Measurements from ENCODE around the gene GPR34.
"Not testable (repeated sequence)": the region's sequence is repeated elsewhere in the genome, so short reads cannot be mapped to it uniquely, and the experiment has no call there.

Gene GPR34

GRCh38 chrX:41693024-41693423 lies 4.3 kb downstream of the GPR34 start:
- no peak for DNase-seq (ENCODE audit: low read depth, low spot score)

- no peak for DNase-seq (ENCODE audit: low read depth, low spot score)
These were observed 6.7 kb downstream of the GPR34 start for GRCh38 chrX:41695426-41695825.

- DNase-seq (ENCODE audit: low read depth, low spot score), result no peak
These were observed 14.8 kb downstream of the GPR34 start for GRCh38 chrX:41703574-41704029.

GRCh38 chrX:41705042-41705441 lies 16.3 kb downstream of the GPR34 start:
- DNase-seq (ENCODE audit: low read depth, low spot score), result no peak

- no peak for DNase-seq (ENCODE audit: low read depth, low spot score)
These were observed 17.1 kb downstream of the GPR34 start for GRCh38 chrX:41705680-41706374.

- no peak for DNase-seq (ENCODE audit: low read depth, low spot score)
These were observed 18.4 kb downstream of the GPR34 start for GRCh38 chrX:41707218-41707617.

GRCh38 chrX:41708486-41708885 lies 19.7 kb downstream of the GPR34 start:
- DNase-seq (ENCODE audit: low read depth, low spot score), result no peak

- DNase-seq (ENCODE audit: low read depth, low spot score), result no peak
These were observed 22.4 kb downstream of the GPR34 start for GRCh38 chrX:41711021-41711667.

- no peak for DNase-seq (ENCODE audit: low read depth, low spot score)
These were observed 27.4 kb downstream of the GPR34 start for GRCh38 chrX:41716222-41716621.

- DNase-seq (ENCODE audit: low read depth, low spot score), result no peak
These were observed 28.1 kb downstream of the GPR34 start for GRCh38 chrX:41716767-41717473.

GRCh38 chrX:41718481-41719235 lies 29.9 kb downstream of the GPR34 start:
- DNase-seq (ENCODE audit: low read depth, low spot score), result no peak

GRCh38 chrX:41719610-41720009 lies 30.8 kb downstream of the GPR34 start:
- DNase-seq (ENCODE audit: low read depth, low spot score), result not testable (repeated sequence)

GRCh38 chrX:41720125-41720779 lies 31.5 kb downstream of the GPR34 start:
- no peak for DNase-seq (ENCODE audit: low read depth, low spot score)

- no peak for DNase-seq (ENCODE audit: low read depth, low spot score)
These were observed 32.8 kb downstream of the GPR34 start for GRCh38 chrX:41721590-41721989.

- DNase-seq (ENCODE audit: low read depth, low spot score), result no peak
These were observed 33.4 kb downstream of the GPR34 start for GRCh38 chrX:41722214-41722613.

- no peak for DNase-seq (ENCODE audit: low read depth, low spot score)
These were observed 34.2 kb downstream of the GPR34 start for GRCh38 chrX:41722816-41723618.

- no peak for DNase-seq (ENCODE audit: low read depth, low spot score)
These were observed 35.1 kb downstream of the GPR34 start, which contains the start of gene GPR82 for GRCh38 chrX:41723826-41724225. TSS of gene GPR82 (plus strand) at chrX:41724181. CDS start at chrX:41727027, 2,846 bp downstream.

GRCh38 chrX:41728125-41728524 lies 39.4 kb downstream of the GPR34 start:
- no peak for DNase-seq (ENCODE audit: low read depth, low spot score)

- no peak for DNase-seq (ENCODE audit: low read depth, low spot score)
These were observed 41.3 kb downstream of the GPR34 start for GRCh38 chrX:41730081-41730480.

GRCh38 chrX:41732260-41732659 lies 43.5 kb downstream of the GPR34 start:
- DNase-seq (ENCODE audit: low read depth, low spot score), result no peak
